ENCODE data around the gene SIVA1. TPM values are rescaled to one million over a fixed set of nuclear protein-coding genes. Genes with fewer than 3 reads are reported as not detected.

Gene SIVA1
- total RNA-seq, 1 donor from 2014 or later: 298 TPM

- DNase-seq (ENCODE audit: low read depth): no peak
- no peak for TF ChIP-seq CTCF (conservative IDR thresholded peaks at IDR 0.05; ENCODE audit: low read depth, low read length)
- H3K4me3 ChIP-seq (ENCODE audit: low read depth, low read length): no peak overlapping the region
Measured at GRCh38 chr14:104784218-104784568, 31.2 kb downstream of the SIVA1 start.

- no peak overlapping the region for H3K4me3 ChIP-seq (ENCODE audit: low read depth, low read length)
- no peak for TF ChIP-seq CTCF (conservative IDR thresholded peaks at IDR 0.05; ENCODE audit: low read depth, low read length)
- DNase-seq (ENCODE audit: low read depth): no peak
Measured at GRCh38 chr14:104784846-104785707, 32.1 kb downstream of the SIVA1 start.

GRCh38 chr14:104785708-104786080 lies 32.7 kb downstream of the SIVA1 start:
- DNase-seq (ENCODE audit: low read depth): no peak
- no peak for TF ChIP-seq CTCF (conservative IDR thresholded peaks at IDR 0.05; ENCODE audit: low read depth, low read length)

GRCh38 chr14:104786091-104786586 lies 33.2 kb downstream of the SIVA1 start:
- DNase-seq (ENCODE audit: low read depth): no peak
- no peak for TF ChIP-seq CTCF (conservative IDR thresholded peaks at IDR 0.05; ENCODE audit: low read depth, low read length)
- H3K4me3 ChIP-seq (ENCODE audit: low read depth, low read length): no peak overlapping the region

More at GRCh38 chr14:104785708-104786080, 32.7 kb downstream of the SIVA1 start:
- no peak overlapping the region for H3K4me3 ChIP-seq (ENCODE audit: low read depth, low read length)

GRCh38 chr14:104786726-104787675 lies 34.1 kb downstream of the SIVA1 start:
- DNase-seq (ENCODE audit: low read depth): no peak
- no peak for TF ChIP-seq CTCF (conservative IDR thresholded peaks at IDR 0.05; ENCODE audit: low read depth, low read length)
- no peak overlapping the region for H3K4me3 ChIP-seq (ENCODE audit: low read depth, low read length)

GRCh38 chr14:104787736-104788135 lies 34.8 kb downstream of the SIVA1 start:
- H3K4me3 ChIP-seq (ENCODE audit: low read depth, low read length): no peak overlapping the region
- no peak for DNase-seq (ENCODE audit: low read depth)
- TF ChIP-seq CTCF (conservative IDR thresholded peaks at IDR 0.05; ENCODE audit: low read depth, low read length): no peak
